Body of pancreas (tissue), 4 donors: ENCODE measurements around the gene ZNF579. TPM values are rescaled to one million over a fixed set of nuclear protein-coding genes. Genes with fewer than 3 reads are reported as not detected.

Experiments used
- ATAC-seq: fragments of 150-250 bp; one replicate; pipeline ENCODE4 v1.9.1; 2016
- DNase-seq, 4 donors: peaks; one replicate each; pipeline ENCODE4 v3.0.0-alpha.2; 2019
- H3K27ac ChIP-seq, 4 donors: fragments of 200-600 bp; sonication (generic); 1 replicate in 3 of 4; 2 replicates in 1 of 4; pipeline versions ENCODE4 v1.5.1 to v1.6.1; 2016 to 2019; ENCODE audit warnings: mild to moderate bottlenecking in 1 of 4, mixed read lengths in 1 of 4, moderate library complexity in 1 of 4
- H3K27me3 ChIP-seq, 2 donors: fragments of 200-600 bp; sonication (generic); one replicate each; pipeline ENCODE4 v1.6.0; 2016; ENCODE audit warnings: mild to moderate bottlenecking in 1 of 2
- H3K36me3 ChIP-seq, 2 donors: fragments of 200-600 bp; sonication (generic); replicated peaks in 1 of 2; 2 replicates each; pipeline ENCODE4 v1.5.1; 2016; ENCODE audit warnings: low read depth in 2 of 2; ENCODE audit not compliant: insufficient read depth in 1 of 2
- H3K4me1 ChIP-seq: fragments of 200-600 bp; sonication (generic); one replicate; pipeline ENCODE4 v1.6.0; 2016
- H3K4me3 ChIP-seq, 2 donors: fragments of 200-600 bp; sonication (generic); 1 replicate in 1 of 2; 2 replicates in 1 of 2; pipeline ENCODE4 v1.5.1; 2016 to 2019
- H3K9me3 ChIP-seq, 3 donors: fragments of 200-600 bp; sonication (generic); 1 replicate in 2 of 3; 2 replicates in 1 of 3; pipeline ENCODE4 v1.5.1; 2016
- CTCF ChIP-seq, 7 experiments: fragments of 450-650 bp in 4 of 7; fragments of 200-600 bp in 3 of 7; sonication (generic) in 3 of 7; IDR thresholded peaks; one replicate each; pipeline ENCODE4 v1.5.1; 2016 to 2019; ENCODE audit warnings: antibody characterized with exemption in 7 of 7
- POLR2A ChIP-seq, 3 donors: fragments of 450-650 bp; IDR thresholded peaks; one replicate each; pipeline ENCODE4 v1.6.1; 2016; ENCODE audit warnings: antibody characterized with exemption in 3 of 3, mild to moderate bottlenecking in 2 of 3
- whole genome bisulfite sequencing, 2 donors: methylation state at CpG; one replicate each; pipeline ENCODE4 v1.1.5; 2017; 5-methylcytosine and 5-hydroxymethylcytosine counted together
- intact Hi-C: fragments of 100-400 bp; cut with DNase I; formaldehyde crosslinking; loops from one replicate; pipeline ENCODE4 v1.15.1; 2023
- total RNA-seq, 2 donors: library from RNA; depleted of rRNA; stranded (reverse); fragments of >200 nt; gene quantifications; one replicate each; pipeline ENCODE4 v1.1.0, GENCODE V29; 2016

ZNF579 gene
- total RNA-seq, 2 donors from 2014 or later, result 3.3 to 6.2 TPM

DNA sequence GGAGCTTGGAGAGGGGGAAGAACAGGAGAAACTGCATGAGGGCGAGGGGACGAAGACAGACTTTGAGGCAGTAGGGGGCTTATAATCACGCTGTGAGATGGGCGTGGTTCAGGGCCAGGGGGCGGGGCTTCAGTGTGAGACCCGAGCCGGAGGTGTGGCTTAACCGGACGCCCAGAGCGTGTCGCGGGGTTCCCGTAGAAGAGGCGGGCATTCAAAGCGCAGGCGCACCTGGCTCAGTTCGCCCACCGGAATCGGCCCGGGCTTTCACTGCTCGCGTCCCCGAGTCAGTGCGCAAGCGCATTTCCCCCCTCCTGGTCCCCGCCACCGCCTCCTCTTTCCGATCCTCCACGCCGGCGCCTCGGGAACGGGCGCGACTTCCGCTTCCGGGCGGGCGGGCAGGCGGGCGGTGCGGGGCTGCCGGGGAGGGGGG lies 24.6 kb upstream of the ZNF579 start:
- ATAC-seq, result peak; percentile 84
- 0% methylated on average over 7 to 43 of the region's 43 CpGs for WGBS, 2 donors
- Histone ChIP-seq H3K27ac (peak overlapping the region; percentile 82 to 94 (median 85)), H3K9me3 (no peaks in the 10 kb centered on the region), H3K4me3 (peak overlapping the region; percentile 84 to 86), H3K4me1 (peaks cover 34% of the 10 kb centered on the region), H3K36me3 (no peaks in the 10 kb centered on the region), H3K27me3 (no peaks in the 10 kb centered on the region)
- DNase-seq, result peak; percentile 96 to 98 (median 98)
- intact Hi-C loops, result no loop called here
- TF ChIP-seq CTCF (IDR thresholded peaks at IDR 0.05) (no peak), POLR2A (IDR thresholded peaks at IDR 0.05) (peak in 2 of 3 donors; percentile 42 to 60)

GRCh38 chr19:55603581-55604292 lies 23.1 kb upstream of the ZNF579 start:
- Histone ChIP-seq H3K36me3 (no peaks in the 10 kb centered on the region), H3K9me3 (no peaks in the 10 kb centered on the region), H3K27ac (peak overlapping the region in 1 of 4 donors; percentile 94), H3K27me3 (no peaks in the 10 kb centered on the region), H3K4me3 (no peak overlapping the region), H3K4me1 (peaks cover 37% of the 10 kb centered on the region)
- WGBS, 2 donors, result 68 to 71% methylated on average over 22 of the region's 22 CpGs
- no peak for ATAC-seq
- intact Hi-C loops, result no loop called here
- TF ChIP-seq POLR2A (IDR thresholded peaks at IDR 0.05) (no peak), CTCF (IDR thresholded peaks at IDR 0.05) (no peak)
- no peak for DNase-seq

DNA sequence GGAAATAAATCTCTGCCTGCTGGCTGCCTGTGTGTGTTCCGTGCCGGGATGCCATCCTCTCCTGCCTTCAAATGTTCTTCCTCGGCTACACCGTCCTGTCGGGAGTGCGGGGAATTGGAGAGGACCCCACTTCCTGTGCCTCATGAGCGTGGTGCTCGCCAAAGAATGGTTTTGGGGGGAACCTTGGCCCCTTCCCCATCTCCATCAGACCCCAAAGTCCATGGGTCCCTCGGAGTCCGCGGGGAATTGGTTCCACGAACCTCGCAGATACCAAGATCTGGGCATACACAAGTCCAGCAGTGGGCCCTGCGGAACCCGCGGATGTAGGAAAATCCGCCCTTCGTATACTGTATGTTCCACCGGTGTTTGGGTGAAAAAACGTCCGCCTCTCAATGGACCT lies 22.5 kb upstream of the ZNF579 start:
- no peak overlapping the region for H3K4me3 ChIP-seq
- H3K36me3 ChIP-seq, result no peaks in the 10 kb centered on the region
- DNase-seq (no peak), ATAC-seq (no peak)
- WGBS, 2 donors, result 83 to 88% methylated on average over 21 of the region's 21 CpGs
- H3K4me1 ChIP-seq, result peaks cover 42% of the 10 kb centered on the region
- intact Hi-C loops, result no loop called here
- H3K27me3 ChIP-seq, result no peaks in the 10 kb centered on the region
- no peaks in the 10 kb centered on the region for H3K9me3 ChIP-seq
- TF ChIP-seq CTCF (IDR thresholded peaks at IDR 0.05) (no peak), POLR2A (IDR thresholded peaks at IDR 0.05) (no peak)
- no peak overlapping the region for H3K27ac ChIP-seq

DNA sequence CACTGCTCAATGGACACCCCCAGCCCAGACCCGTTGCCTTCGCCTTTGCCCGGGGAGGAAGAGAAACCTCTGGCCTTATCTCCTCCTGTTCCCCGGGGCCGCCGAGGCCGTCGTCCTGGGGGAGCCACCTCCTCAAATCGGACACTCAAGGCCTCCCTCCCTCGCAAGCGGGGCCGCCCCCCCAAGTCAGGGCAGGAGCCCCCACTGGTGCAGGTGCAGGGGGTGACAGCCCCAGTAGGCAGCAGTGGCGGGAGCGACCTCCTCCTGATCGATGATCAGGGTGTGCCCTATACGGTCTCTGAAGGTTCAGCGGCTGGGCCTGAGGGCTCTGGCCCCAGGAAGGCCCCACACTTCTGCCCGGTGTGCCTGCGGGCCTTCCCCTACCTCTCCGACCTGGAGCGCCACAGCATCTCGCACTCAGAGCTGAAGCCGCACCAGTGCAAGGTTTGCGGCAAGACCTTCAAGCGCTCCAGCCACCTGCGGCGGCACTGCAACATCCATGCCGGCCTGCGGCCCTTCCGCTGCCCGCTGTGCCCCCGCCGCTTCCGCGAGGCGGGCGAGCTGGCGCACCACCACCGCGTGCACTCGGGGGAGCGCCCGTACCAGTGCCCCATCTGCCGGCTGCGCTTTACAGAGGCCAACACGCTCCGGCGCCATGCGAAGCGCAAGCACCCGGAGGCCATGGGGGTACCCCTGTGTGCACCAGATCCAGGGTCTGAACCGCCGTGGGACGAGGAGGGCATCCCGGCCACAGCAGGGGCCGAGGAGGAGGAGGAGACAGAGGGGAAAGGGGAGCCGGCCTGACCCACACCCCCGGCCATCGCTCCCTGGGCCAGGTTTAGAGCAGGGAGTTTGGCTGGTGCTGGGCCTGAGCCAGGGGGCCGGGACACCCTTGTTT lies 21.7 kb upstream of the ZNF579 start:
- Histone ChIP-seq H3K36me3 (no peaks in the 10 kb centered on the region), H3K27me3 (no peaks in the 10 kb centered on the region), H3K4me1 (peaks cover 38% of the 10 kb centered on the region), H3K4me3 (no peak overlapping the region), H3K27ac (peak overlapping the region in 2 of 4 donors; percentile 97 to 98), H3K9me3 (no peaks in the 10 kb centered on the region)
- ATAC-seq, result no peak
- intact Hi-C loops, result no loop called here
- no peak for DNase-seq
- 93 to 95% methylated on average over 26 to 58 of the region's 60 CpGs for WGBS, 2 donors
- TF ChIP-seq POLR2A (IDR thresholded peaks at IDR 0.05) (no peak), CTCF (IDR thresholded peaks at IDR 0.05) (no peak)
